NT2/D1 (cell line): Measurements from ENCODE around the gene TMEM163.

Experiments
- DNase-seq: peaks from one replicate; pipeline ENCODE4 v3.0.0-alpha.2; 2011; ENCODE audit warnings: low read depth, low spot score
- H3K27me3 ChIP-seq: 2 replicates; pipeline ENCODE4 v1.6.0; 2011; ENCODE audit warnings: mild to moderate bottlenecking; ENCODE audit not compliant: insufficient read length, insufficient read depth
- H3K36me3 ChIP-seq: 2 replicates; pipeline ENCODE4 v1.6.1; 2011; ENCODE audit warnings: mild to moderate bottlenecking, low read length, mixed read lengths; ENCODE audit not compliant: insufficient read depth, insufficient read length
- H3K4me1 ChIP-seq: 2 replicates; pipeline ENCODE4 v1.5.1; 2011; ENCODE audit not compliant: insufficient read depth, insufficient read length
- H3K4me3 ChIP-seq: 2 replicates; pipeline ENCODE4 v1.5.1; 2011; ENCODE audit warnings: low read depth; ENCODE audit not compliant: insufficient read length
- H3K9ac ChIP-seq: 2 replicates; pipeline ENCODE4 v1.6.0; 2011; ENCODE audit warnings: low read depth; ENCODE audit not compliant: insufficient read length
- H3K9me3 ChIP-seq: 2 replicates; pipeline ENCODE4 v1.5.1; 2011; ENCODE audit warnings: mild to moderate bottlenecking, low read length; ENCODE audit not compliant: insufficient read depth
- SUZ12 ChIP-seq: IDR thresholded peaks from 2 replicates; pipeline ENCODE4 v1.6.1; 2011; ENCODE audit not compliant: insufficient read length, insufficient read depth; ENCODE audit errors: extremely low read depth
- YY1 ChIP-seq: IDR thresholded peaks from 2 replicates; pipeline ENCODE4 v1.6.1; 2011; ENCODE audit not compliant: insufficient read length, insufficient read depth
- ZNF274 ChIP-seq: IDR thresholded peaks from 2 replicates; pipeline ENCODE4 v1.6.1; 2011; ENCODE audit warnings: mild to moderate bottlenecking, low read depth, low read length

TMEM163 gene

GRCh38 chr2:134669731-134670669 is 48.8 kb downstream of the TMEM163 start:
- no peak for TF ChIP-seq SUZ12
- no peak for TF ChIP-seq YY1
- TF ChIP-seq ZNF274 = no peak
- H3K4me3 ChIP-seq = no peak overlapping the region
- H3K9me3 ChIP-seq = 0 out of 2 replicates have a peak, but pooled peaks cover 9% of the 10 kb centered on the region
- H3K4me1 ChIP-seq = peaks cover 2% of the 10 kb centered on the region
- DNase-seq = no peak
- H3K36me3 ChIP-seq = no peaks in the 10 kb centered on the region
- no peaks in the 10 kb centered on the region for H3K27me3 ChIP-seq
- H3K9ac ChIP-seq = no peak overlapping the region

GRCh38 chr2:134668821-134669220 is 50.0 kb downstream of the TMEM163 start:
- no peak overlapping the region for H3K4me3 ChIP-seq
- DNase-seq = no peak
- no peaks in the 10 kb centered on the region for H3K27me3 ChIP-seq
- H3K36me3 ChIP-seq = no peaks in the 10 kb centered on the region
- peaks cover 2% of the 10 kb centered on the region for H3K4me1 ChIP-seq
- H3K9ac ChIP-seq = no peak overlapping the region
- TF ChIP-seq SUZ12 = no peak
- no peak for TF ChIP-seq ZNF274
- no peak for TF ChIP-seq YY1
- H3K9me3 ChIP-seq = 0 out of 2 replicates have a peak, but pooled peaks cover 9% of the 10 kb centered on the region

GRCh38 chr2:134667541-134667940 is 51.3 kb downstream of the TMEM163 start:
- Histone ChIP-seq H3K4me3 (no peak overlapping the region), H3K4me1 (peaks cover 2% of the 10 kb centered on the region), H3K9me3 (no peaks in the 10 kb centered on the region), H3K27me3 (no peaks in the 10 kb centered on the region), H3K36me3 (no peaks in the 10 kb centered on the region), H3K9ac (no peak overlapping the region)
- no peak for TF ChIP-seq YY1
- no peak for TF ChIP-seq ZNF274
- no peak for TF ChIP-seq SUZ12
- no peak for DNase-seq

GRCh38 chr2:134667081-134667480 is 51.7 kb downstream of the TMEM163 start:
- Histone ChIP-seq H3K4me3 (no peak overlapping the region), H3K4me1 (peaks cover 2% of the 10 kb centered on the region), H3K27me3 (no peaks in the 10 kb centered on the region), H3K9me3 (no peaks in the 10 kb centered on the region), H3K9ac (no peak overlapping the region), H3K36me3 (no peaks in the 10 kb centered on the region)
- TF ChIP-seq SUZ12 = no peak
- no peak for TF ChIP-seq YY1
- no peak for TF ChIP-seq ZNF274
- DNase-seq = no peak

- DNase-seq = no peak
- TF ChIP-seq SUZ12 (no peak), ZNF274 (no peak), YY1 (no peak)
- H3K9me3 ChIP-seq = no peaks in the 10 kb centered on the region
- H3K4me1 ChIP-seq = no peaks in the 10 kb centered on the region
- no peaks in the 10 kb centered on the region for H3K27me3 ChIP-seq
- no peaks in the 10 kb centered on the region for H3K36me3 ChIP-seq
- no peak overlapping the region for H3K4me3 ChIP-seq
- no peak overlapping the region for H3K9ac ChIP-seq
Measured at GRCh38 chr2:134665727-134666506, 52.9 kb downstream of the TMEM163 start.

GRCh38 chr2:134663451-134664450 is 55.0 kb downstream of the TMEM163 start:
- no peak for DNase-seq
- TF ChIP-seq ZNF274 (no peak), SUZ12 (no peak), YY1 (no peak)
- H3K9me3 ChIP-seq = no peaks in the 10 kb centered on the region
- no peak overlapping the region for H3K4me3 ChIP-seq
- H3K36me3 ChIP-seq = no peaks in the 10 kb centered on the region
- no peaks in the 10 kb centered on the region for H3K4me1 ChIP-seq
- no peaks in the 10 kb centered on the region for H3K27me3 ChIP-seq
- H3K9ac ChIP-seq = no peak overlapping the region
